ENCODE data around the gene FDXACB1.

DNA sequence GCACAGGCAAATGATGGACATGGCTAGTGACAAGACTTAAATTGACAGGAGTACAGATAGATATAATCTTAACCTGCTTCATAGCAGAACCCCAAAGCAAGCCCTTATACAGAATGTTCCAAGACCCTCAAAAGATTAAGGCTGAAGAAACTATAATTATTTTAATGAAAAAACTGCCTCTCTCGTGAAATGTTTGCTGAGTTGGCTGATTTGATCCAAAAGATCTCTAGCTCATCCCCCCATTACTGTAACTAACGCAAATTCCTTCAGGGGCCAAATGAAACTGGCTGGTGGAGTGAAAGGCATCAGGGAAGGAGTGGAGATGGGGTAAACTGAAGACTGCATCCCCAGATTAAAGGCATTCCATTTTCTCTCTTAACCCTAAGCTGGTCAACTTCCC, 26.9 kb downstream of the FDXACB1 start:
- TF ChIP-seq, protein P1, sequence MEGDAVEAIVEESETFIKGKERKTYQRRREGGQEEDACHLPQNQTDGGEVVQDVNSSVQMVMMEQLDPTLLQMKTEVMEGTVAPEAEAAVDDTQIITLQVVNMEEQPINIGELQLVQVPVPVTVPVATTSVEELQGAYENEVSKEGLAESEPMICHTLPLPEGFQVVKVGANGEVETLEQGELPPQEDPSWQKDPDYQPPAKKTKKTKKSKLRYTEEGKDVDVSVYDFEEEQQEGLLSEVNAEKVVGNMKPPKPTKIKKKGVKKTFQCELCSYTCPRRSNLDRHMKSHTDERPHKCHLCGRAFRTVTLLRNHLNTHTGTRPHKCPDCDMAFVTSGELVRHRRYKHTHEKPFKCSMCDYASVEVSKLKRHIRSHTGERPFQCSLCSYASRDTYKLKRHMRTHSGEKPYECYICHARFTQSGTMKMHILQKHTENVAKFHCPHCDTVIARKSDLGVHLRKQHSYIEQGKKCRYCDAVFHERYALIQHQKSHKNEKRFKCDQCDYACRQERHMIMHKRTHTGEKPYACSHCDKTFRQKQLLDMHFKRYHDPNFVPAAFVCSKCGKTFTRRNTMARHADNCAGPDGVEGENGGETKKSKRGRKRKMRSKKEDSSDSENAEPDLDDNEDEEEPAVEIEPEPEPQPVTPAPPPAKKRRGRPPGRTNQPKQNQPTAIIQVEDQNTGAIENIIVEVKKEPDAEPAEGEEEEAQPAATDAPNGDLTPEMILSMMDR (IDR thresholded peaks at IDR 0.05) = no peak
- no peak for TF ChIP-seq POLR2A (IDR thresholded peaks at IDR 0.05)
